ENCODE measurements around the gene HCK.
A peak's percentile ranks its signal among the peaks of the same experiment; 100 is the strongest.

HCK gene

GRCh38 chr20:32034581-32035425 lies 17.2 kb upstream of the HCK start:
- H3K9me3 ChIP-seq (ENCODE audit: insufficient read depth, low read length, severe bottlenecking): no peaks in the 10 kb centered on the region
- no peak; the same call in 2 of the 3 replicates for ATAC-seq (ENCODE audit: insufficient read depth, low read depth)
- H3K4me2 ChIP-seq (ENCODE audit: insufficient read depth, low read length): no peak overlapping the region
- H3K9ac ChIP-seq (ENCODE audit: low read depth, low read length): no peak overlapping the region
- no peak for TF ChIP-seq EZH2 (IDR thresholded peaks at IDR 0.05; ENCODE audit: borderline replicate concordance, low read depth, low read length, severe bottlenecking)
- peak; percentile 40 for TF ChIP-seq CTCF (IDR thresholded peaks at IDR 0.05; ENCODE audit: borderline replicate concordance, extremely low read depth, low read length, poor library complexity, severe bottlenecking)
- H4K20me1 ChIP-seq (ENCODE audit: insufficient read depth, low read length): no peaks in the 10 kb centered on the region
- no peaks in the 10 kb centered on the region for H3K79me2 ChIP-seq (ENCODE audit: insufficient read depth, low read length)
- H3K4me1 ChIP-seq (ENCODE audit: insufficient read depth, low read length): peaks cover 13% of the 10 kb centered on the region; the same call in 1 of the 2 replicates
- DNase-seq: no peak
- H2AFZ ChIP-seq (ENCODE audit: low read depth, low read length): no peak overlapping the region
- no peak overlapping the region for H3K27ac ChIP-seq (ENCODE audit: low read length)
- H3K27me3 ChIP-seq (ENCODE audit: insufficient read depth, low read length, poor library complexity): peaks cover 21% of the 10 kb centered on the region
- H3K4me3 ChIP-seq (ENCODE audit: low read depth in 1 of 2, low read length in 2 of 2): no peak overlapping the region
- H3K36me3 ChIP-seq (ENCODE audit: insufficient read depth, low read length): no peaks in the 10 kb centered on the region

GRCh38 chr20:32035426-32035779 lies 16.6 kb upstream of the HCK start:
- no peaks in the 10 kb centered on the region for H3K9me3 ChIP-seq (ENCODE audit: insufficient read depth, low read length, severe bottlenecking)
- DNase-seq: no peak
- no peak for ATAC-seq (ENCODE audit: insufficient read depth, low read depth)
- peaks cover 13% of the 10 kb centered on the region; the same call in 1 of the 2 replicates for H3K4me1 ChIP-seq (ENCODE audit: insufficient read depth, low read length)
- no peaks in the 10 kb centered on the region for H3K36me3 ChIP-seq (ENCODE audit: insufficient read depth, low read length)
- H3K27ac ChIP-seq (ENCODE audit: low read length): no peak overlapping the region
- H2AFZ ChIP-seq (ENCODE audit: low read depth, low read length): no peak overlapping the region
- H3K4me2 ChIP-seq (ENCODE audit: insufficient read depth, low read length): no peak overlapping the region
- H3K4me3 ChIP-seq (ENCODE audit: low read depth in 1 of 2, low read length in 2 of 2): no peak overlapping the region
- H3K79me2 ChIP-seq (ENCODE audit: insufficient read depth, low read length): no peaks in the 10 kb centered on the region
- TF ChIP-seq CTCF (IDR thresholded peaks at IDR 0.05; ENCODE audit: borderline replicate concordance, extremely low read depth, low read length, poor library complexity, severe bottlenecking): no peak
- TF ChIP-seq EZH2 (IDR thresholded peaks at IDR 0.05; ENCODE audit: borderline replicate concordance, low read depth, low read length, severe bottlenecking): no peak
- no peak overlapping the region for H3K9ac ChIP-seq (ENCODE audit: low read depth, low read length)
- H4K20me1 ChIP-seq (ENCODE audit: insufficient read depth, low read length): no peaks in the 10 kb centered on the region
- peaks cover 21% of the 10 kb centered on the region for H3K27me3 ChIP-seq (ENCODE audit: insufficient read depth, low read length, poor library complexity)

- no peak for DNase-seq
- Histone ChIP-seq H3K4me1 (ENCODE audit: insufficient read depth, low read length) (peaks cover 11% of the 10 kb centered on the region; the same call in 1 of the 2 replicates), H3K79me2 (ENCODE audit: insufficient read depth, low read length) (no peaks in the 10 kb centered on the region), H3K27ac (ENCODE audit: low read length) (no peak overlapping the region), H4K20me1 (ENCODE audit: insufficient read depth, low read length) (no peaks in the 10 kb centered on the region), H3K9ac (ENCODE audit: low read depth, low read length) (no peak overlapping the region), H2AFZ (ENCODE audit: low read depth, low read length) (no peak overlapping the region), H3K9me3 (ENCODE audit: insufficient read depth, low read length, severe bottlenecking) (no peaks in the 10 kb centered on the region), H3K4me2 (ENCODE audit: insufficient read depth, low read length) (no peak overlapping the region), H3K36me3 (ENCODE audit: insufficient read depth, low read length) (no peaks in the 10 kb centered on the region), H3K27me3 (ENCODE audit: insufficient read depth, low read length, poor library complexity) (peaks cover 21% of the 10 kb centered on the region), H3K4me3 (ENCODE audit: low read depth in 1 of 2, low read length in 2 of 2) (no peak overlapping the region)
- TF ChIP-seq EZH2 (IDR thresholded peaks at IDR 0.05; ENCODE audit: borderline replicate concordance, low read depth, low read length, severe bottlenecking) (no peak), CTCF (IDR thresholded peaks at IDR 0.05; ENCODE audit: borderline replicate concordance, extremely low read depth, low read length, poor library complexity, severe bottlenecking) (no peak)
- no peak for ATAC-seq (ENCODE audit: insufficient read depth, low read depth)
Measured at GRCh38 chr20:32036252-32036651, 15.8 kb upstream of the HCK start.
